ENCODE data around the gene ADSS1. TPM values are rescaled to one million over a fixed set of nuclear protein-coding genes. Genes with fewer than 3 reads are reported as not detected.

The ADSS1 gene
- total RNA-seq, 1 donor from 2014 or later, result 2.4 TPM

GRCh38 chr14:104730487-104730886 is 6.5 kb downstream of the ADSS1 start:
- Mint-ChIP-seq H3K27me3 (ENCODE audit: low read depth) (no peaks in the 10 kb centered on the region), H3K9me3 (no peaks in the 10 kb centered on the region), H3K36me3 (ENCODE audit: low read depth) (no peaks in the 10 kb centered on the region), H3K4me1 (ENCODE audit: low read depth) (no peaks in the 10 kb centered on the region), H3K4me3 (ENCODE audit: low read depth) (no peak overlapping the region), H3K27ac (no peak overlapping the region)
- DNase-seq (ENCODE audit: low spot score), result no peak
- intact Hi-C loops (cut with micrococcal nuclease), result no loop called here

GRCh38 chr14:104731320-104732294 is 7.6 kb downstream of the ADSS1 start:
- intact Hi-C loops (cut with micrococcal nuclease), result no loop called here
- Mint-ChIP-seq H3K36me3 (ENCODE audit: low read depth) (no peaks in the 10 kb centered on the region), H3K27ac (no peak overlapping the region), H3K9me3 (no peaks in the 10 kb centered on the region), H3K4me1 (ENCODE audit: low read depth) (no peaks in the 10 kb centered on the region), H3K4me3 (ENCODE audit: low read depth) (no peak overlapping the region), H3K27me3 (ENCODE audit: low read depth) (no peaks in the 10 kb centered on the region)
- DNase-seq (ENCODE audit: low spot score), result no peak

- Mint-ChIP-seq H3K4me3 (ENCODE audit: low read depth) (no peak overlapping the region), H3K4me1 (ENCODE audit: low read depth) (no peaks in the 10 kb centered on the region), H3K36me3 (ENCODE audit: low read depth) (no peaks in the 10 kb centered on the region), H3K9me3 (no peaks in the 10 kb centered on the region), H3K27me3 (ENCODE audit: low read depth) (no peaks in the 10 kb centered on the region), H3K27ac (no peak overlapping the region)
- DNase-seq (ENCODE audit: low spot score), result no peak
- intact Hi-C loops (cut with micrococcal nuclease), result no loop called here
Observed at GRCh38 chr14:104732355-104732804, 8.4 kb downstream of the ADSS1 start.

- no peaks in the 10 kb centered on the region for H3K36me3 Mint-ChIP-seq (ENCODE audit: low read depth)
Observed at GRCh38 chr14:104732931-104733681, 9.1 kb downstream of the ADSS1 start.

GRCh38 chr14:104734051-104734587 is 10.1 kb downstream of the ADSS1 start:
- Mint-ChIP-seq H3K27me3 (ENCODE audit: low read depth) (no peaks in the 10 kb centered on the region), H3K4me3 (ENCODE audit: low read depth) (no peak overlapping the region), H3K27ac (no peak overlapping the region), H3K4me1 (ENCODE audit: low read depth) (no peaks in the 10 kb centered on the region), H3K36me3 (ENCODE audit: low read depth) (no peaks in the 10 kb centered on the region), H3K9me3 (no peaks in the 10 kb centered on the region)
- no peak for DNase-seq (ENCODE audit: low spot score)
- intact Hi-C loops (cut with micrococcal nuclease), result no loop called here

More at GRCh38 chr14:104732931-104733681, 9.1 kb downstream of the ADSS1 start:
- Mint-ChIP-seq H3K4me1 (ENCODE audit: low read depth) (no peaks in the 10 kb centered on the region), H3K4me3 (ENCODE audit: low read depth) (no peak overlapping the region), H3K9me3 (no peaks in the 10 kb centered on the region), H3K27ac (no peak overlapping the region), H3K27me3 (ENCODE audit: low read depth) (no peaks in the 10 kb centered on the region)
- intact Hi-C loops (cut with micrococcal nuclease), result no loop called here
- no peak for DNase-seq (ENCODE audit: low spot score)

- Mint-ChIP-seq H3K4me1 (ENCODE audit: low read depth) (no peaks in the 10 kb centered on the region), H3K36me3 (ENCODE audit: low read depth) (no peaks in the 10 kb centered on the region), H3K27ac (no peak overlapping the region), H3K27me3 (ENCODE audit: low read depth) (no peaks in the 10 kb centered on the region), H3K9me3 (no peaks in the 10 kb centered on the region), H3K4me3 (ENCODE audit: low read depth) (no peak overlapping the region)
- intact Hi-C loops (cut with micrococcal nuclease), result no loop called here
- no peak for DNase-seq (ENCODE audit: low spot score)
Observed at GRCh38 chr14:104734601-104734990, 10.6 kb downstream of the ADSS1 start.

- intact Hi-C loops (cut with micrococcal nuclease), result no loop called here
- DNase-seq (ENCODE audit: low spot score), result no peak
- Mint-ChIP-seq H3K27me3 (ENCODE audit: low read depth) (no peaks in the 10 kb centered on the region), H3K9me3 (no peaks in the 10 kb centered on the region), H3K36me3 (ENCODE audit: low read depth) (no peaks in the 10 kb centered on the region), H3K4me1 (ENCODE audit: low read depth) (no peaks in the 10 kb centered on the region), H3K27ac (no peak overlapping the region), H3K4me3 (ENCODE audit: low read depth) (no peak overlapping the region)
Observed at GRCh38 chr14:104734991-104735779, 11.2 kb downstream of the ADSS1 start.

GRCh38 chr14:104735830-104736642 is 12.0 kb downstream of the ADSS1 start:
- H3K4me1 Mint-ChIP-seq (ENCODE audit: low read depth), result no peaks in the 10 kb centered on the region
- H3K9me3 Mint-ChIP-seq, result no peaks in the 10 kb centered on the region
- H3K27ac Mint-ChIP-seq, result no peak overlapping the region
- no peak overlapping the region for H3K4me3 Mint-ChIP-seq (ENCODE audit: low read depth)
- no peaks in the 10 kb centered on the region for H3K36me3 Mint-ChIP-seq (ENCODE audit: low read depth)
- intact Hi-C loops (cut with micrococcal nuclease), result no loop called here
- H3K27me3 Mint-ChIP-seq (ENCODE audit: low read depth), result no peaks in the 10 kb centered on the region
- DNase-seq (ENCODE audit: low spot score), result no peak

- H3K27me3 Mint-ChIP-seq (ENCODE audit: low read depth), result no peaks in the 10 kb centered on the region
- no peak overlapping the region for H3K27ac Mint-ChIP-seq
- H3K9me3 Mint-ChIP-seq, result no peaks in the 10 kb centered on the region
- no peak for DNase-seq (ENCODE audit: low spot score)
- intact Hi-C loops (cut with micrococcal nuclease), result no loop called here
- H3K4me3 Mint-ChIP-seq (ENCODE audit: low read depth), result no peak overlapping the region
- no peaks in the 10 kb centered on the region for H3K4me1 Mint-ChIP-seq (ENCODE audit: low read depth)
- H3K36me3 Mint-ChIP-seq (ENCODE audit: low read depth), result no peaks in the 10 kb centered on the region
Observed at GRCh38 chr14:104738375-104739019, 14.5 kb downstream of the ADSS1 start.

GRCh38 chr14:104739026-104739425 is 15.0 kb downstream of the ADSS1 start:
- Mint-ChIP-seq H3K27ac (no peak overlapping the region), H3K36me3 (ENCODE audit: low read depth) (no peaks in the 10 kb centered on the region), H3K4me3 (ENCODE audit: low read depth) (no peak overlapping the region), H3K9me3 (no peaks in the 10 kb centered on the region), H3K4me1 (ENCODE audit: low read depth) (no peaks in the 10 kb centered on the region), H3K27me3 (ENCODE audit: low read depth) (no peaks in the 10 kb centered on the region)
- intact Hi-C loops (cut with micrococcal nuclease), result no loop called here
- no peak for DNase-seq (ENCODE audit: low spot score)
